HepG2 (cell line): Measurements from ENCODE around the gene ABCF1. TPM values are rescaled to one million over a fixed set of nuclear protein-coding genes. Genes with fewer than 3 reads are reported as not detected.

Experiments
- AKNA ChIP-seq: sonication (generic); formaldehyde crosslinking; IDR thresholded peaks from 2 replicates; pipeline ENCODE4 v1.4.0; 2020; ENCODE audit warnings: missing genetic modification reagents, borderline replicate concordance
- HMGA1 ChIP-seq: sonication (generic); formaldehyde crosslinking; conservative IDR thresholded peaks from 2 replicates; pipeline ENCODE4 v1.4.0; 2020; ENCODE audit warnings: missing genetic modification reagents
- KLF6 ChIP-seq: IDR thresholded peaks from 2 replicates; pipeline ENCODE4 v1.8.0; 2016; ENCODE audit warnings: missing biosample characterization, missing genetic modification reagents
- MIXL1 ChIP-seq: IDR thresholded peaks from 2 replicates; pipeline ENCODE4 v1.6.1; 2016
- PAF1 ChIP-seq: IDR thresholded peaks from 2 replicates; pipeline ENCODE4 v1.6.1; 2016; ENCODE audit warnings: missing genetic modification reagents, missing compliant biosample characterization
- RERE ChIP-seq: IDR thresholded peaks from 2 replicates; pipeline ENCODE4 v1.6.1; 2016; ENCODE audit warnings: low read depth, missing genetic modification reagents, missing compliant biosample characterization
- ZBTB34 ChIP-seq: sonication (generic); formaldehyde crosslinking; IDR thresholded peaks from 2 replicates; pipeline ENCODE4 v1.8.0; 2022; ENCODE audit warnings: mild to moderate bottlenecking, missing genetic modification reagents
- ZHX2 ChIP-seq, 2 experiments: sonication (generic) in 1 of 2; formaldehyde crosslinking in 1 of 2; IDR thresholded peaks; 2 replicates each; pipeline versions ENCODE4 v1.6.1 to v1.9.0; 2014 to 2022; ENCODE audit warnings: antibody characterized with exemption in 1 of 2, borderline replicate concordance in 1 of 2, inconsistent platforms in 1 of 2, low read depth in 1 of 2, missing genetic modification reagents in 1 of 2
- ZNF761 ChIP-seq: sonication (generic); formaldehyde crosslinking; conservative IDR thresholded peaks from 2 replicates; pipeline ENCODE4 v1.4.0; 2020; ENCODE audit warnings: mild to moderate bottlenecking, missing genetic modification reagents
- polyA plus RNA-seq, 8 experiments: library from polyadenylated mRNA; depleted of rRNA in 3 of 8; stranded (reverse) in 7 of 8; unstranded in 1 of 8; fragments of >200 nt; fragmentation: Illumina TruSeq in 4 of 8; extraction: Trizol in 4 of 8; gene quantifications; 2 replicates each; pipeline versions ENCODE4 v1.2.1 to v1.2.3, GENCODE V29; 2011 to 2016; ENCODE audit warnings: low read depth in 4 of 8, missing spikeins in 1 of 8, mixed read lengths in 1 of 8; ENCODE audit not compliant: insufficient read depth in 1 of 8
- total RNA-seq, 5 experiments: library from RNA; depleted of rRNA; stranded (reverse); fragments of >200 nt; fragmentation: Illumina TruSeq; extraction: Trizol; gene quantifications; 2 replicates each; pipeline ENCODE4 v1.2.3, GENCODE V29; 2016; ENCODE audit warnings: low read depth in 1 of 5

Gene ABCF1
- total and polyA plus RNA-seq, 2 of the 13 experiments (the other 11 are each of a cell fraction or from before 2014, with no cell fraction given), result 25.4 to 98.9 TPM

- TF ChIP-seq ZHX2 (IDR thresholded peaks at IDR 0.05; ENCODE audit: low read depth), result peak; percentile 38; the same call in 1 of the 2 replicates
- TF ChIP-seq ZHX2 (CRISPR knock-in tag; IDR thresholded peaks at IDR 0.05; ENCODE audit: borderline replicate concordance), result 0 out of 2 replicates have a peak, but pooled peaks have one; percentile 63
- TF ChIP-seq PAF1 (CRISPR knock-in tag), result no peak
- TF ChIP-seq AKNA (CRISPR knock-in tag), result no peak
- no peak for TF ChIP-seq KLF6 (CRISPR knock-in tag)
- TF ChIP-seq ZBTB34, result 0 out of 2 replicates have a peak, but pooled peaks have one; percentile 23
- 0 out of 2 replicates have a peak, but pooled peaks have one; percentile 36 for TF ChIP-seq RERE (CRISPR knock-in tag)
- TF ChIP-seq ZNF761 (CRISPR knock-in tag), result peak; percentile 89
- TF ChIP-seq MIXL1 (CRISPR knock-in tag), result no peak; the same call in 1 of the 2 replicates
- TF ChIP-seq HMGA1 (CRISPR knock-in tag), result no peak
Measured at GRCh38 chr6:30556066-30556905, 15.0 kb upstream of the ABCF1 start, which contains the start of gene GNL1 (continued).
